GM12873 (cell line): ENCODE data around the gene DBNDD1.

Experiments
- TF ChIP-seq, protein P1 (sequence below): IDR thresholded peaks from 2 replicates; pipeline ENCODE4 v1.5.1; 2012; ENCODE audit warnings: low read depth, mild to moderate bottlenecking, moderate library complexity, low read length, control low read depth; ENCODE audit not compliant: insufficient read depth; ENCODE audit errors: missing control alignments

Gene DBNDD1

GRCh38 chr16:89987169-89987568, 32.1 kb downstream of the DBNDD1 start:
- TF ChIP-seq, protein P1, sequence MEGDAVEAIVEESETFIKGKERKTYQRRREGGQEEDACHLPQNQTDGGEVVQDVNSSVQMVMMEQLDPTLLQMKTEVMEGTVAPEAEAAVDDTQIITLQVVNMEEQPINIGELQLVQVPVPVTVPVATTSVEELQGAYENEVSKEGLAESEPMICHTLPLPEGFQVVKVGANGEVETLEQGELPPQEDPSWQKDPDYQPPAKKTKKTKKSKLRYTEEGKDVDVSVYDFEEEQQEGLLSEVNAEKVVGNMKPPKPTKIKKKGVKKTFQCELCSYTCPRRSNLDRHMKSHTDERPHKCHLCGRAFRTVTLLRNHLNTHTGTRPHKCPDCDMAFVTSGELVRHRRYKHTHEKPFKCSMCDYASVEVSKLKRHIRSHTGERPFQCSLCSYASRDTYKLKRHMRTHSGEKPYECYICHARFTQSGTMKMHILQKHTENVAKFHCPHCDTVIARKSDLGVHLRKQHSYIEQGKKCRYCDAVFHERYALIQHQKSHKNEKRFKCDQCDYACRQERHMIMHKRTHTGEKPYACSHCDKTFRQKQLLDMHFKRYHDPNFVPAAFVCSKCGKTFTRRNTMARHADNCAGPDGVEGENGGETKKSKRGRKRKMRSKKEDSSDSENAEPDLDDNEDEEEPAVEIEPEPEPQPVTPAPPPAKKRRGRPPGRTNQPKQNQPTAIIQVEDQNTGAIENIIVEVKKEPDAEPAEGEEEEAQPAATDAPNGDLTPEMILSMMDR, result no peak

GRCh38 chr16:89986600-89986999, 32.7 kb downstream of the DBNDD1 start:
- TF ChIP-seq, protein P1, result no peak

DNA sequence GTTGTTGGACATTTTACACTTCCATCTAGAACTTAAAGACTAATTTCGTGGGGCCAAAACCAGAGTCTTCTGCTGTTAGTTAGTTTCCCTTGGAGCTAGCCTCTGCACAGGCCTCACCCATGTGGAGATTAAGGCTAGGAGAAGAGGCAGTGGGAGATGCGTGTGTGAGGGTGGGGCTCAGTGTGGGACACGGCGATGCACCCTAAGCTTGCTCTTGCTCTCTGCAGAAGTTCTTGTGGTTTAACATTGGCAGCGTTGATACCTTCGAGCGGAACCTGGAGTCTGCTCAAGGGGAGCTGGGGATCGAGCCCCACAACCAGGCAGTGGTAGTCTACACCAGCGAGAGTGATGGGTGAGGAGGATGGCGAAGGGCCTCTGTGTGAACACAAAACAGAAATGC, 34.0 kb downstream of the DBNDD1 start:
- TF ChIP-seq, protein P1, result no peak

DNA sequence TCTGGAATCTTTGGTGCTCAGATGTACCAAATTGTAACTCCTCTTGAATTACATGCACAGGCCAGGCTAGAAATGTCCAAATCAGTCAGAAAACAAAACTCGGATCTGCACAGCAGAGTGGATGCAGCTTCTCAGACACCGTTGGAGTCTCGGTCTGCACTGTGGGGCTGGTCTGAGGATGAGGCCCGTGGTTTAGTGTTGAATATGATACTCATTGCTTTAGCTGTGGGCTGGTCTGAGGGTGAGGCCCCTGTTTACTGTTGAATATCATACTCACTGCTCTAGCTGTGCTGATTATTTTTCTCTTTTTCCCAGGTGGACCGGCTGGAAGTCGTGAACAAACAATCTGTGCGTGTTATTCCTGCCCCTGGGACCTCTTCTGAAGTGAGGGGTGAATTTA, 35.0 kb downstream of the DBNDD1 start:
- TF ChIP-seq, protein P1, result no peak

- TF ChIP-seq, protein P1, result no peak
Observed at GRCh38 chr16:89983536-89983935, 35.7 kb downstream of the DBNDD1 start.

GRCh38 chr16:89982318-89982717, 36.9 kb downstream of the DBNDD1 start:
- TF ChIP-seq, protein P1, result no peak

DNA sequence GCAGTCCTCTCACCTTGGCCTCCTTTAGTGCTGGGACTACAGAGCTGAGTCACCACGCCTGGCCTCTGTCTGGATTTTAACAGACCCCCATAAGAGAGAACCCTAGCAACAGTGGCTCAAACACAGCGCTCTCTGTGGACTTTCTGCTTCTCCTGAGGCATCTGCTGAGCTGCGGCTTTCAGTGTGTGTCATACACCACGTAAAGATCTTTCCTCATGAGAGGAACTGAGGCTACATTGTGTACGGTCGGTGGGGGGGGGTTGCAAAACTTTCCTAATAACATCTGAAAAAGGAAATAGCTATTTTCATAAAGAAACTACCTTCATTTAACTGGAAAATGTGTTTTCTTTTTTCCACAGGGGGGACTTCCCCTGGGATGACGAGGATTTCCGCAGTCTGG, 37.8 kb downstream of the DBNDD1 start:
- TF ChIP-seq, protein P1, result no peak
